NCI-H1417 treated with DMSO at 0.1 percent for 48 hours (cell line): ENCODE measurements around the gene FBN2.

Source experiments
- DNase-seq: peaks from one replicate; lab custom pipeline; 2025; lab: John Stamatoyannopoulos, UW

FBN2 gene

GRCh38 chr5:128252756-128253155 lies 285.3 kb downstream of the FBN2 start:
- DNase-seq = no peak

- no peak for DNase-seq
Measured at GRCh38 chr5:128252196-128252595, 285.8 kb downstream of the FBN2 start.

GRCh38 chr5:128245974-128246373 lies 292.1 kb downstream of the FBN2 start:
- no peak for DNase-seq

- no peak for DNase-seq
Measured at GRCh38 chr5:128243958-128244582, 294.0 kb downstream of the FBN2 start.

- DNase-seq = no peak
Measured at GRCh38 chr5:128241051-128241695, 296.9 kb downstream of the FBN2 start.

GRCh38 chr5:128237546-128237945 lies 300.5 kb downstream of the FBN2 start:
- DNase-seq = no peak

- no peak for DNase-seq
Measured at GRCh38 chr5:128237000-128237399, 301.0 kb downstream of the FBN2 start.

GRCh38 chr5:128236334-128236733 lies 301.7 kb downstream of the FBN2 start:
- no peak for DNase-seq

GRCh38 chr5:128234928-128235641 lies 303.0 kb downstream of the FBN2 start:
- DNase-seq = no peak

GRCh38 chr5:128228521-128228920 lies 309.5 kb downstream of the FBN2 start:
- no peak for DNase-seq

GRCh38 chr5:128228008-128228407 lies 310.0 kb downstream of the FBN2 start:
- DNase-seq = no peak

- DNase-seq = no peak
Measured at GRCh38 chr5:128225245-128226030, 312.6 kb downstream of the FBN2 start.

GRCh38 chr5:128224336-128224735 lies 313.7 kb downstream of the FBN2 start:
- no peak for DNase-seq

GRCh38 chr5:128220841-128221240 lies 317.2 kb downstream of the FBN2 start:
- no peak for DNase-seq

GRCh38 chr5:128216860-128217531 lies 321.0 kb downstream of the FBN2 start:
- DNase-seq = no peak

GRCh38 chr5:128216285-128216684 lies 321.8 kb downstream of the FBN2 start:
- DNase-seq = no peak

GRCh38 chr5:128213833-128214232 lies 324.2 kb downstream of the FBN2 start:
- no peak for DNase-seq

- DNase-seq = no peak
Measured at GRCh38 chr5:128213340-128213739, 324.7 kb downstream of the FBN2 start.

- no peak for DNase-seq
Measured at GRCh38 chr5:128212191-128212806, 325.7 kb downstream of the FBN2 start.

- no peak for DNase-seq
Measured at GRCh38 chr5:128208436-128208835, 329.6 kb downstream of the FBN2 start.
